Measurements from ENCODE around the gene PET100.

GRCh38 chr19:7618348-7618747 lies 11.2 kb upstream of the PET100 start:
- TF ChIP-seq POLR2A (IDR thresholded peaks at IDR 0.05) = no peak
- TF ChIP-seq CTCF (IDR thresholded peaks at IDR 0.05) = no peak
- TF ChIP-seq POLR2AphosphoS5 (IDR thresholded peaks at IDR 0.05) = no peak

Measured in breast epithelium (tissue), 3 donors.